MM.1S (cell line): ENCODE measurements around the gene OSBP2.

Experiments
- DNase-seq: peaks from one replicate; pipeline ENCODE4 v3.0.0-alpha.2; 2015
- H2AFZ ChIP-seq: fragments of 300-600 bp; sonication (generic); 2 replicates; pipeline ENCODE4 v1.6.0; 2016; ENCODE audit warnings: antibody characterized with exemption, low read length
- H3F3A ChIP-seq: fragments of 300-600 bp; sonication (generic); 2 replicates; pipeline ENCODE4 v1.6.1; 2016; ENCODE audit warnings: mild to moderate bottlenecking, antibody characterized with exemption, low read length, moderate library complexity, mixed read lengths; ENCODE audit not compliant: insufficient read depth
- H3K27ac ChIP-seq: fragments of 300-600 bp; sonication (generic); 2 replicates; pipeline ENCODE4 v1.5.1; 2016; ENCODE audit warnings: mild to moderate bottlenecking, low read length
- H3K27me3 ChIP-seq: fragments of 300-600 bp; sonication (generic); replicated peaks from 2 replicates; pipeline ENCODE4 v1.6.0; 2016; ENCODE audit warnings: low read length; ENCODE audit not compliant: insufficient read depth
- H3K36me3 ChIP-seq: fragments of 300-600 bp; sonication (generic); replicated peaks from 2 replicates; pipeline ENCODE4 v1.6.1; 2016; ENCODE audit warnings: mild to moderate bottlenecking, low read length, mixed read lengths; ENCODE audit not compliant: insufficient read depth
- H3K4me1 ChIP-seq: fragments of 300-600 bp; sonication (generic); 2 replicates; pipeline ENCODE4 v1.6.1; 2016; ENCODE audit warnings: low read length, mixed read lengths
- H3K4me2 ChIP-seq: fragments of 300-600 bp; sonication (generic); 2 replicates; pipeline ENCODE4 v1.6.0; 2016; ENCODE audit warnings: low read depth, low read length
- H3K4me3 ChIP-seq: fragments of 300-600 bp; sonication (generic); 2 replicates; pipeline ENCODE4 v1.5.1; 2016; ENCODE audit warnings: low read length, mixed read lengths
- H3K79me2 ChIP-seq: fragments of 300-600 bp; sonication (generic); 2 replicates; pipeline ENCODE4 v1.6.1; 2016; ENCODE audit warnings: mixed run types, low read length, mixed read lengths
- H3K9ac ChIP-seq: fragments of 300-600 bp; sonication (generic); 2 replicates; pipeline ENCODE4 v1.6.1; 2016; ENCODE audit warnings: low read length, mixed read lengths
- H3K9me2 ChIP-seq: fragments of 300-600 bp; sonication (generic); replicated peaks from 2 replicates; pipeline ENCODE4 v1.6.1; 2016; ENCODE audit warnings: mild to moderate bottlenecking, low read length, mixed read lengths; ENCODE audit not compliant: insufficient read depth
- H3K9me3 ChIP-seq: fragments of 300-600 bp; sonication (generic); replicated peaks from 2 replicates; pipeline ENCODE4 v1.6.1; 2016; ENCODE audit warnings: mild to moderate bottlenecking, low read length, mixed read lengths; ENCODE audit not compliant: insufficient read depth
- H4K20me1 ChIP-seq: fragments of 300-600 bp; sonication (generic); 2 replicates; pipeline ENCODE4 v1.6.1; 2016; ENCODE audit warnings: mild to moderate bottlenecking, low read length, moderate library complexity, mixed read lengths; ENCODE audit not compliant: insufficient read depth
- EZH2 ChIP-seq: fragments of 300-600 bp; sonication (generic); optimal IDR thresholded peaks from 2 replicates; pipeline ENCODE3; 2017; ENCODE audit warnings: low read depth, mild to moderate bottlenecking, antibody characterized with exemption, low read length, mixed read lengths
- EZH2phosphoT487 ChIP-seq: fragments of 300-600 bp; sonication (generic); IDR thresholded peaks from 2 replicates; pipeline ENCODE4 v1.6.1; 2018; ENCODE audit warnings: antibody characterized with exemption, low read length
- TF ChIP-seq, protein P1 (sequence below): fragments of 300-600 bp; sonication (generic); IDR thresholded peaks from 2 replicates; pipeline ENCODE4 v1.5.1; 2016; ENCODE audit warnings: antibody characterized with exemption, low read length, mixed read lengths

OSBP2 gene

GRCh38 chr22:30747493-30747892 is 52.8 kb downstream of the OSBP2 start:
- no peak overlapping the region for H3K9ac ChIP-seq
- no peak overlapping the region for H3K27ac ChIP-seq
- H3K4me3 ChIP-seq, result no peak overlapping the region
- no peak overlapping the region for H2AFZ ChIP-seq
- H3K4me1 ChIP-seq, result peaks cover 5% of the 10 kb centered on the region; the same call in 1 of the 2 replicates
- TF ChIP-seq EZH2phosphoT487, result no peak
- no peak for TF ChIP-seq EZH2
- TF ChIP-seq, protein P1, sequence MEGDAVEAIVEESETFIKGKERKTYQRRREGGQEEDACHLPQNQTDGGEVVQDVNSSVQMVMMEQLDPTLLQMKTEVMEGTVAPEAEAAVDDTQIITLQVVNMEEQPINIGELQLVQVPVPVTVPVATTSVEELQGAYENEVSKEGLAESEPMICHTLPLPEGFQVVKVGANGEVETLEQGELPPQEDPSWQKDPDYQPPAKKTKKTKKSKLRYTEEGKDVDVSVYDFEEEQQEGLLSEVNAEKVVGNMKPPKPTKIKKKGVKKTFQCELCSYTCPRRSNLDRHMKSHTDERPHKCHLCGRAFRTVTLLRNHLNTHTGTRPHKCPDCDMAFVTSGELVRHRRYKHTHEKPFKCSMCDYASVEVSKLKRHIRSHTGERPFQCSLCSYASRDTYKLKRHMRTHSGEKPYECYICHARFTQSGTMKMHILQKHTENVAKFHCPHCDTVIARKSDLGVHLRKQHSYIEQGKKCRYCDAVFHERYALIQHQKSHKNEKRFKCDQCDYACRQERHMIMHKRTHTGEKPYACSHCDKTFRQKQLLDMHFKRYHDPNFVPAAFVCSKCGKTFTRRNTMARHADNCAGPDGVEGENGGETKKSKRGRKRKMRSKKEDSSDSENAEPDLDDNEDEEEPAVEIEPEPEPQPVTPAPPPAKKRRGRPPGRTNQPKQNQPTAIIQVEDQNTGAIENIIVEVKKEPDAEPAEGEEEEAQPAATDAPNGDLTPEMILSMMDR, result no peak
- no peaks in the 10 kb centered on the region for H3K36me3 ChIP-seq
- peaks cover 3% of the 10 kb centered on the region; the same call in 1 of the 2 replicates for H3F3A ChIP-seq
- H3K27me3 ChIP-seq, result no peaks in the 10 kb centered on the region
- no peaks in the 10 kb centered on the region for H3K9me2 ChIP-seq
- DNase-seq, result no peak
- no peaks in the 10 kb centered on the region for H3K79me2 ChIP-seq
- no peaks in the 10 kb centered on the region for H3K9me3 ChIP-seq
- H4K20me1 ChIP-seq, result no peaks in the 10 kb centered on the region
- H3K4me2 ChIP-seq, result no peak overlapping the region

DNA sequence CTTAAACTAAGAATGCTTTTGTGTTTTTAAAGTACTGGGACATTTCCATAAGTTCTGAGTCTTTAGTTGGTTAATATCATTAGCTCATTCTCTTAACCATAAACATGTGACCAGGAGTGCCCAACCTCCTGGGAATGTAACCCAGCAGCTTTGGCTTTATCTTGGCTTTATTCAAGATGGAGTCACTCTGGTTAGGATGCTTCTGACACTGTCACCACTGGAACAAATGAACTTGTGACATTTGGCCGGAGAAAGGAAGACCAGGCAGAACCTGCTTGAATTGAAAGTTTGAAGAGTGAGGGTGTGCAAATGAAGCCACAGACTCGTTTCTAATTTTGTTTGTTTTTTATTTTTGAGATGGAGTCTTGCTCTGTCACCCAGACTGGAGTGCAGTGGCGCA is 54.6 kb downstream of the OSBP2 start:
- no peak for DNase-seq
- no peaks in the 10 kb centered on the region for H3K79me2 ChIP-seq
- no peak overlapping the region for H3K4me3 ChIP-seq
- no peak for TF ChIP-seq EZH2
- TF ChIP-seq, protein P1, result no peak
- TF ChIP-seq EZH2phosphoT487, result no peak
- peaks cover 3% of the 10 kb centered on the region; the same call in 1 of the 2 replicates for H3F3A ChIP-seq
- no peaks in the 10 kb centered on the region for H3K9me3 ChIP-seq
- H4K20me1 ChIP-seq, result no peaks in the 10 kb centered on the region
- no peak overlapping the region for H3K4me2 ChIP-seq
- no peak overlapping the region for H3K9ac ChIP-seq
- H3K4me1 ChIP-seq, result peaks cover 5% of the 10 kb centered on the region; the same call in 1 of the 2 replicates
- H3K9me2 ChIP-seq, result no peaks in the 10 kb centered on the region
- H3K27ac ChIP-seq, result no peak overlapping the region
- H3K36me3 ChIP-seq, result no peaks in the 10 kb centered on the region
- H3K27me3 ChIP-seq, result no peaks in the 10 kb centered on the region
- H2AFZ ChIP-seq, result no peak overlapping the region

DNA sequence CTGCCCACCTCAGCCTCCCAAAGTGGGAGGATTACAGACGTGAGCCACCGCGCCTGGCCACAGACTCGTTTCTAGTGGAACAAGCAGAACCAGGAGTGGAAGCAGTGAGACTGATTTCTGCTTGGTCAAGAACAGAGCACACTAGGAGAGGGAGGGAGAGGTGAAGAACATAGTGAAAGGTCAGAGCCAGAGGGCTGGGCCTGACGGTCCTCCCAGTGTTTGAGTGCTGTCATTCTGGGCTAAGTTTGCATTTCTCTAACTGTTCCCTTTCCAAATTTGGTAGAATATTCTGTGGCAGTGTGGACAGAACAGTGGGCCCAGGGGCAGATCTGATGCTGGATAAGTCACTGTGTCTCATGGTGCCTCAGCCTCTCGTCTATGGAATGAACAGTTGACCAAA is 55.2 kb downstream of the OSBP2 start:
- H3K36me3 ChIP-seq, result no peaks in the 10 kb centered on the region
- TF ChIP-seq, protein P1, result no peak
- TF ChIP-seq EZH2phosphoT487, result no peak
- no peak for TF ChIP-seq EZH2

More for the DNA sequence above, 55.2 kb downstream of the OSBP2 start:
- no peak overlapping the region for H2AFZ ChIP-seq
- DNase-seq, result no peak
- H3F3A ChIP-seq, result peaks cover 3% of the 10 kb centered on the region; the same call in 1 of the 2 replicates
- H3K79me2 ChIP-seq, result no peaks in the 10 kb centered on the region
- H3K4me2 ChIP-seq, result no peak overlapping the region
- H4K20me1 ChIP-seq, result no peaks in the 10 kb centered on the region
- no peaks in the 10 kb centered on the region for H3K27me3 ChIP-seq
- no peak overlapping the region for H3K9ac ChIP-seq
- H3K9me3 ChIP-seq, result no peaks in the 10 kb centered on the region
- H3K4me3 ChIP-seq, result no peak overlapping the region
- peaks cover 5% of the 10 kb centered on the region; the same call in 1 of the 2 replicates for H3K4me1 ChIP-seq
- H3K9me2 ChIP-seq, result no peaks in the 10 kb centered on the region
- H3K27ac ChIP-seq, result no peak overlapping the region
